ENCODE measurements around the gene PELI1. TPM values are rescaled to one million over a fixed set of nuclear protein-coding genes. Genes with fewer than 3 reads are reported as not detected.

PELI1 gene
- total RNA-seq, 2 donors from 2014 or later: 6.3 to 16.6 TPM

DNA sequence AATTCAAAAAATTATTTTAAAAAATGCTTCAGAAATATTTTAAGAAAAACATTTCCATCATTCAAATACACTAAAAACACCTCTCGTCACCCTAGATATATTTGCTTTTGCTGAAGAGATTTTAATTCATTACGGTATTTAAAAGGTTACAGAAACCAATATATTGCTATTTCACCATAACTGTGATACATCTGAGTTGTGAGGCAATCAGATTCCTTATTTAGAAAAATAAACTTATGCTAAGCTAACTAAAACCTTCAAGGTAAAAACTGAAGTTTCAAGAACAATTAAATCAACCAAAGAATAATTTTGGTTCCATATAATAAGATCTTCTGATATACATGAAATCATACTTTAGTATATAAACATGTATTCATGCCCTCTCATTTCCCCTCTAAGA, 32.8 kb downstream of the PELI1 start:
- TF ChIP-seq, protein P1, sequence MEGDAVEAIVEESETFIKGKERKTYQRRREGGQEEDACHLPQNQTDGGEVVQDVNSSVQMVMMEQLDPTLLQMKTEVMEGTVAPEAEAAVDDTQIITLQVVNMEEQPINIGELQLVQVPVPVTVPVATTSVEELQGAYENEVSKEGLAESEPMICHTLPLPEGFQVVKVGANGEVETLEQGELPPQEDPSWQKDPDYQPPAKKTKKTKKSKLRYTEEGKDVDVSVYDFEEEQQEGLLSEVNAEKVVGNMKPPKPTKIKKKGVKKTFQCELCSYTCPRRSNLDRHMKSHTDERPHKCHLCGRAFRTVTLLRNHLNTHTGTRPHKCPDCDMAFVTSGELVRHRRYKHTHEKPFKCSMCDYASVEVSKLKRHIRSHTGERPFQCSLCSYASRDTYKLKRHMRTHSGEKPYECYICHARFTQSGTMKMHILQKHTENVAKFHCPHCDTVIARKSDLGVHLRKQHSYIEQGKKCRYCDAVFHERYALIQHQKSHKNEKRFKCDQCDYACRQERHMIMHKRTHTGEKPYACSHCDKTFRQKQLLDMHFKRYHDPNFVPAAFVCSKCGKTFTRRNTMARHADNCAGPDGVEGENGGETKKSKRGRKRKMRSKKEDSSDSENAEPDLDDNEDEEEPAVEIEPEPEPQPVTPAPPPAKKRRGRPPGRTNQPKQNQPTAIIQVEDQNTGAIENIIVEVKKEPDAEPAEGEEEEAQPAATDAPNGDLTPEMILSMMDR (IDR thresholded peaks at IDR 0.05): no peak
- no peak for TF ChIP-seq POLR2A (IDR thresholded peaks at IDR 0.05)

DNA sequence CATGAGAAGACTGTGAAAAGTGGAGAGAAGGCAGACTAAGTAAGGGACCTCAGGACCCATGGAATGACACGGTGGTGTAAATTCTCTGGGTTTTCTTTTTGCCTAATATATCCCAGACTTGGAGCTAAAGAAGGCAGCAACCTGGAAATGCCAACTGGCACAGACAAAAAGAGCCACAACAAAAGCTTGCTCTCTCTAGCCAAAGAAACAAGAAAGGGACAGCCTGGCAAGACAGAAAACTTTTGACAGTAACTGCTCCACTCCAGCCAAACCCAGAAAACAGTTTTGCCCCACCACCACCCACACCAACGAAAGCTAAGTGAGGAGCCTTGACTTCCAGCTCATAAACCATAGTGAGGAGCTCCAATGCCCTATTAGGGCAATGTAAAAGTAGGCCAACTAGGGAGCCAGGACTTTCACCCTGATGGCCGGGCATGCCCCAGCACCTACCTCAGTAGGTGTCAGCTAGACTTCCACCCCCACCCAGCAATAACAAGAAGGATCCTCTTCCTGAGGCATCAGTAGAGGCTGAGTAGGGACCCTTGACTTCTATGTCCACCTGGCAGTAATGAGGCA, 35.5 kb downstream of the PELI1 start:
- 75 to 89% methylated on average over 3 of the region's 3 CpGs for WGBS, 2 donors
- ATAC-seq (no peak), DNase-seq (no peak)
- intact Hi-C loops (cut with DNase I): no loop called here
- Histone ChIP-seq H3K36me3 (replicated peaks in 1 of 2; ENCODE audit: insufficient read depth in 1 of 2, low read depth in 2 of 2) (no peaks in the 10 kb centered on the region), H3K27me3 (no peaks in the 10 kb centered on the region), H3K4me3 (no peak overlapping the region), H3K9me3 (no peaks in the 10 kb centered on the region), H3K27ac (no peak overlapping the region), H3K4me1 (peaks cover 53% of the 10 kb centered on the region)
- TF ChIP-seq, protein P1 (IDR thresholded peaks at IDR 0.05): no peak

More for the DNA sequence above, 32.8 kb downstream of the PELI1 start:
- H3K36me3 ChIP-seq (replicated peaks in 1 of 2; ENCODE audit: insufficient read depth in 1 of 2, low read depth in 2 of 2): no peaks in the 10 kb centered on the region
- no peak for ATAC-seq
- no peak for DNase-seq
- intact Hi-C loops (cut with DNase I): no loop called here
- no peak overlapping the region for H3K27ac ChIP-seq
- 86 to 97% methylated on average over 2 of the region's 2 CpGs for WGBS, 2 donors
- no peaks in the 10 kb centered on the region for H3K9me3 ChIP-seq
- H3K4me1 ChIP-seq: peaks cover 62% of the 10 kb centered on the region
- no peaks in the 10 kb centered on the region for H3K27me3 ChIP-seq
- H3K4me3 ChIP-seq: no peak overlapping the region

DNA sequence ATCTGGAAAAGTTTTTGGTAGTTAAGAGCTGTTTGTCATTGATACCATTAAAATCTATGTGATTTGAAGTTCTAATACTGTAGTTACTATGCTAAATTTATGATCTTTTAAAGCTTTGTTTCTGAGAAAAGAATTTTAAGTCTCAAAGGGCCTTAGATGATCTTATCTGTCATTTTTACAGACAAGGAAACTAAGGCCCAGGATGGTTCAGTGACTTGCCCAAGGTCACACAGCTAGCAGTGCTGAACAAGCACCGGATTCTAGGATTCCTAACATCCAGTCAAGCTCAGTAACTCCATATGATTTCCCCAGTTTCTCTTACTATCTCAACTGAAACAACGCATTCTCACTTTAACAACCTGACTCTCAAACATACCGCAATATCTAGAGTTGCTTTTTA, 37.7 kb downstream of the PELI1 start:
- peaks cover 46% of the 10 kb centered on the region for H3K4me1 ChIP-seq
- H3K27me3 ChIP-seq: no peaks in the 10 kb centered on the region
- DNase-seq (no peak), ATAC-seq (no peak)
- no peaks in the 10 kb centered on the region for H3K36me3 ChIP-seq (replicated peaks in 1 of 2; ENCODE audit: insufficient read depth in 1 of 2, low read depth in 2 of 2)
- peak overlapping the region in 3 of 4 donors; percentile 8 to 61 (median 13) for H3K27ac ChIP-seq
- WGBS, 2 donors: 78 to 87% methylated on average over 3 of the region's 3 CpGs
- intact Hi-C loops (cut with DNase I): no loop called here
- H3K9me3 ChIP-seq: no peaks in the 10 kb centered on the region
- no peak overlapping the region for H3K4me3 ChIP-seq
- TF ChIP-seq, protein P1 (IDR thresholded peaks at IDR 0.05): no peak
- TF ChIP-seq POLR2A (IDR thresholded peaks at IDR 0.05): no peak

DNA sequence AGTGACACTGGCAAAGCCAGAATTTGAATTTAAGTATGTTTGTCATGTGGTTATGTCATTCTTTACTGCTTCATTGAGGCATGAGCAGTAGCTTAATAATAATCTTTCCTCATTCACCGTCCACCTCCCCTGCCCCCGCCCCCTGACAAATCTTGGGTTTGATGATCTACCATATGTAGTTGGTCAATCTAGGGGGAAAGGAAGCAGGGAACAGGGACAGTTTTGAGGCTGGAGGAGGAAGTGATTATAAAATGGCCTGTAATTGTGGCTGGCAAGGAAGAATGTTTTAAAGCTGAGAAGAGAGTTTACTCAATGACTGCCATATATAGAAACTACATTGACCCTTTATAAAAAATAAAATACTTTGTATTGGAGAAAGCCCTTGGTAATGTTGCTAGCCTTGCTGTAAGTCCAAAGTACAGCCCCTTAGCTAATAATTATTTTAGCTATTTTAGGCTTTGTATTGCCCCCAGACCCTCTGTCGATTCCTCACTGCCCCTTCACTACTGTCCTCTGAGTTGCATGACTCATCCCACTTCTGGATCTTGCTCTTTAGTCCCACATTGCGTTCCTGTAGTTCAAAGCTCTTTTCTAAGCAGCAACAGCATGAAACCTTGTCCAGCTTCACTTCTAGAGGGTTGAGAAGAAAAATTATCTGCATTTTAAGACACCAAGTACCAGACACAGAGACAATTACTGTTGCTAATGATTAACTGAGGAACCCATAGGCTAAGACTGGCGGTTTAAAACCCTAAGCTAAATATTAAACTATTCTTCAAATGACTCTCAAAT, 38.4 kb downstream of the PELI1 start:
- WGBS, 2 donors: 45 to 47% methylated on average over 5 of the region's 5 CpGs
- H3K27ac ChIP-seq: peak overlapping the region in 3 of 4 donors; percentile 8 to 61 (median 13)
- no peak overlapping the region for H3K4me3 ChIP-seq
- no peak for DNase-seq
- TF ChIP-seq, protein P1 (IDR thresholded peaks at IDR 0.05): no peak
- no peak for TF ChIP-seq POLR2A (IDR thresholded peaks at IDR 0.05)
- H3K9me3 ChIP-seq: no peaks in the 10 kb centered on the region
- H3K4me1 ChIP-seq: peaks cover 52% of the 10 kb centered on the region
- H3K27me3 ChIP-seq: no peaks in the 10 kb centered on the region
- ATAC-seq: peak; percentile 14
- intact Hi-C loops (cut with DNase I): no loop called here
- H3K36me3 ChIP-seq (replicated peaks in 1 of 2; ENCODE audit: insufficient read depth in 1 of 2, low read depth in 2 of 2): no peaks in the 10 kb centered on the region

All from body of pancreas (tissue), 4 donors.